HG02759 (cell line): ENCODE measurements around the gene ZMYM3.
A peak's percentile ranks its signal among the peaks of the same experiment; 100 is the strongest.
"Not testable (repeated sequence)": the region's sequence is repeated elsewhere in the genome, so short reads cannot be mapped to it uniquely, and the experiment has no call there.

ENCODE experiments used
- ATAC-seq: cut with Tn5 transposase; IDR thresholded peaks from one replicate; pipeline ENCODE4 v1.9.1; 2021; ENCODE audit warnings: mild to moderate bottlenecking, moderate library complexity; ENCODE audit not compliant: unreplicated experiment

The ZMYM3 gene

GRCh38 chrX:71254092-71254963 lies at the start of gene ZMYM3:
Gene ZMYM3, minus strand, starts transcription at chrX:71254140. Its CDS starts 885 bp downstream, at chrX:71253255.
- ATAC-seq = peak; percentile 87

GRCh38 chrX:71302461-71303213 lies 48.7 kb upstream of the ZMYM3 start:
- ATAC-seq = no peak

- no peak for ATAC-seq
These were observed 47.4 kb upstream of the ZMYM3 start, which contains the start of gene ITGB1BP2 for GRCh38 chrX:71301195-71301924. Gene ITGB1BP2, plus strand, starts transcription at chrX:71301750. Its CDS starts 57 bp downstream, at chrX:71301807.

GRCh38 chrX:71300495-71300894 lies 46.6 kb upstream of the ZMYM3 start:
- not testable (repeated sequence) for ATAC-seq

- not testable (repeated sequence) for ATAC-seq
These were observed 46.1 kb upstream of the ZMYM3 start for GRCh38 chrX:71300064-71300463.

GRCh38 chrX:71298119-71298518 lies 44.2 kb upstream of the ZMYM3 start:
- ATAC-seq = no peak

- no peak for ATAC-seq
These were observed 42.9 kb upstream of the ZMYM3 start for GRCh38 chrX:71296806-71297205.

GRCh38 chrX:71292669-71293365 lies 38.9 kb upstream of the ZMYM3 start:
- ATAC-seq = no peak

- no peak for ATAC-seq
These were observed 37.4 kb upstream of the ZMYM3 start for GRCh38 chrX:71291381-71291780.

- ATAC-seq = no peak
These were observed 32.0 kb upstream of the ZMYM3 start for GRCh38 chrX:71285929-71286328.

GRCh38 chrX:71283403-71284143 lies 29.6 kb upstream of the ZMYM3 start, which contains the start of gene NONO:
Gene NONO, plus strand, starts transcription at chrX:71283635. Its CDS starts 7,003 bp downstream, at chrX:71290638.
- ATAC-seq = peak; percentile 84

- ATAC-seq = peak; percentile 43
These were observed 28.8 kb upstream of the ZMYM3 start for GRCh38 chrX:71282514-71283402.

GRCh38 chrX:71281300-71281699 lies 27.4 kb upstream of the ZMYM3 start:
- not testable (repeated sequence) for ATAC-seq

- not testable (repeated sequence) for ATAC-seq
These were observed 18.4 kb upstream of the ZMYM3 start for GRCh38 chrX:71272313-71272712.

GRCh38 chrX:71269801-71270395 lies 16.0 kb upstream of the ZMYM3 start:
- ATAC-seq = no peak

- ATAC-seq = not testable (repeated sequence)
These were observed 14.7 kb upstream of the ZMYM3 start for GRCh38 chrX:71268624-71269023.

- ATAC-seq = no peak
These were observed 2.9 kb upstream of the ZMYM3 start for GRCh38 chrX:71256856-71257255.

GRCh38 chrX:71256051-71256450 lies 2.1 kb upstream of the ZMYM3 start:
- ATAC-seq = no peak
